ENCODE measurements around the gene ALK. TPM values are rescaled to one million over a fixed set of nuclear protein-coding genes. Genes with fewer than 3 reads are reported as not detected.

Gene ALK
- total RNA-seq, 1 donor = under 0.01 TPM

GRCh38 chr2:29372185-29372584 is 549.2 kb downstream of the ALK start:
- Histone ChIP-seq H3K4me1 (ENCODE audit: insufficient read depth, low read length) (no peaks in the 10 kb centered on the region), H3K79me2 (ENCODE audit: insufficient read depth, low read length) (no peaks in the 10 kb centered on the region), H3K27ac (ENCODE audit: low read depth, low read length) (no peak overlapping the region), H3K36me3 (ENCODE audit: insufficient read depth, low read length) (no peaks in the 10 kb centered on the region), H4K20me1 (ENCODE audit: insufficient read depth, low read length) (no peaks in the 10 kb centered on the region), H3K9me3 (ENCODE audit: low read depth, low read length) (no peaks in the 10 kb centered on the region), H3K27me3 (ENCODE audit: insufficient read depth, low read length) (no peaks in the 10 kb centered on the region), H3K4me2 (ENCODE audit: insufficient read depth, low read length) (no peak overlapping the region), H2AFZ (ENCODE audit: low read length) (no peak overlapping the region), H3K4me3 (ENCODE audit: insufficient read depth, low read length) (no peak overlapping the region)
- DNase-seq (ENCODE audit: insufficient read length, low spot score, missing footprints) = no peak
- no peak for TF ChIP-seq CTCF (IDR thresholded peaks at IDR 0.05; ENCODE audit: extremely low read depth, low read depth, low read length)

- H4K20me1 ChIP-seq (ENCODE audit: insufficient read depth, low read length) = no peaks in the 10 kb centered on the region
- TF ChIP-seq CTCF (IDR thresholded peaks at IDR 0.05; ENCODE audit: extremely low read depth, low read depth, low read length) = no peak
- no peak overlapping the region for H2AFZ ChIP-seq (ENCODE audit: low read length)
- H3K4me2 ChIP-seq (ENCODE audit: insufficient read depth, low read length) = no peak overlapping the region
- no peaks in the 10 kb centered on the region for H3K9me3 ChIP-seq (ENCODE audit: low read depth, low read length)
- H3K27me3 ChIP-seq (ENCODE audit: insufficient read depth, low read length) = no peaks in the 10 kb centered on the region
- H3K4me3 ChIP-seq (ENCODE audit: insufficient read depth, low read length) = no peak overlapping the region
- H3K27ac ChIP-seq (ENCODE audit: low read depth, low read length) = no peak overlapping the region
- DNase-seq (ENCODE audit: insufficient read length, low spot score, missing footprints) = no peak
- no peaks in the 10 kb centered on the region for H3K79me2 ChIP-seq (ENCODE audit: insufficient read depth, low read length)
- H3K36me3 ChIP-seq (ENCODE audit: insufficient read depth, low read length) = no peaks in the 10 kb centered on the region
- no peaks in the 10 kb centered on the region for H3K4me1 ChIP-seq (ENCODE audit: insufficient read depth, low read length)
Observed at GRCh38 chr2:29370581-29371125, 550.7 kb downstream of the ALK start.

- DNase-seq (ENCODE audit: insufficient read length, low spot score, missing footprints) = no peak
- Histone ChIP-seq H3K9me3 (ENCODE audit: low read depth, low read length) (no peaks in the 10 kb centered on the region), H3K36me3 (ENCODE audit: insufficient read depth, low read length) (no peaks in the 10 kb centered on the region), H3K4me3 (ENCODE audit: insufficient read depth, low read length) (no peak overlapping the region), H3K27ac (ENCODE audit: low read depth, low read length) (no peak overlapping the region), H3K27me3 (ENCODE audit: insufficient read depth, low read length) (no peaks in the 10 kb centered on the region), H3K4me2 (ENCODE audit: insufficient read depth, low read length) (no peak overlapping the region), H3K79me2 (ENCODE audit: insufficient read depth, low read length) (no peaks in the 10 kb centered on the region), H4K20me1 (ENCODE audit: insufficient read depth, low read length) (no peaks in the 10 kb centered on the region), H2AFZ (ENCODE audit: low read length) (no peak overlapping the region), H3K4me1 (ENCODE audit: insufficient read depth, low read length) (no peaks in the 10 kb centered on the region)
- TF ChIP-seq CTCF (IDR thresholded peaks at IDR 0.05; ENCODE audit: extremely low read depth, low read depth, low read length) = no peak
Observed at GRCh38 chr2:29370173-29370572, 551.2 kb downstream of the ALK start.

- no peaks in the 10 kb centered on the region for H3K36me3 ChIP-seq (ENCODE audit: insufficient read depth, low read length)
- H3K4me3 ChIP-seq (ENCODE audit: insufficient read depth, low read length) = no peak overlapping the region
- no peak overlapping the region for H2AFZ ChIP-seq (ENCODE audit: low read length)
- H4K20me1 ChIP-seq (ENCODE audit: insufficient read depth, low read length) = no peaks in the 10 kb centered on the region
- H3K4me2 ChIP-seq (ENCODE audit: insufficient read depth, low read length) = no peak overlapping the region
- DNase-seq (ENCODE audit: insufficient read length, low spot score, missing footprints) = no peak
- no peak for TF ChIP-seq CTCF (IDR thresholded peaks at IDR 0.05; ENCODE audit: extremely low read depth, low read depth, low read length)
- H3K4me1 ChIP-seq (ENCODE audit: insufficient read depth, low read length) = no peaks in the 10 kb centered on the region
- H3K79me2 ChIP-seq (ENCODE audit: insufficient read depth, low read length) = no peaks in the 10 kb centered on the region
- no peak overlapping the region for H3K27ac ChIP-seq (ENCODE audit: low read depth, low read length)
- H3K27me3 ChIP-seq (ENCODE audit: insufficient read depth, low read length) = no peaks in the 10 kb centered on the region
- no peaks in the 10 kb centered on the region for H3K9me3 ChIP-seq (ENCODE audit: low read depth, low read length)
Observed at GRCh38 chr2:29368659-29369040, 552.7 kb downstream of the ALK start.

All from osteoblast (primary cell).